OCI-M1 (cell line): ENCODE data around the gene CXCL16.

Experiments used
- DNase-seq: peaks from one replicate; lab custom pipeline; 2025; lab: John Stamatoyannopoulos, UW

The CXCL16 gene

GRCh38 chr17:4750606-4751005, 10.9 kb upstream of the CXCL16 start:
- DNase-seq, result no peak

GRCh38 chr17:4748686-4749085, 9.0 kb upstream of the CXCL16 start:
- no peak for DNase-seq

- peak; percentile 32 for DNase-seq
Observed at GRCh38 chr17:4747847-4748246, 8.1 kb upstream of the CXCL16 start.

GRCh38 chr17:4744999-4745969, 5.6 kb upstream of the CXCL16 start:
- no peak for DNase-seq

GRCh38 chr17:4743898-4744297, 4.2 kb upstream of the CXCL16 start:
- DNase-seq, result no peak

GRCh38 chr17:4743216-4743615, 3.5 kb upstream of the CXCL16 start:
- DNase-seq, result no peak

- no peak for DNase-seq
Observed at GRCh38 chr17:4742629-4743028, 2.9 kb upstream of the CXCL16 start.

GRCh38 chr17:4742133-4742532, 2.4 kb upstream of the CXCL16 start:
- no peak for DNase-seq

GRCh38 chr17:4741544-4741943, 1.8 kb upstream of the CXCL16 start:
- no peak for DNase-seq

GRCh38 chr17:4740584-4740983, 856 bp upstream of the CXCL16 start:
- no peak for DNase-seq

- DNase-seq, result no peak
Observed at GRCh38 chr17:4740025-4740351, 260 bp upstream of the CXCL16 start.

GRCh38 chr17:4738136-4739121, 1.3 kb downstream of the CXCL16 start:
- no peak for DNase-seq

GRCh38 chr17:4735876-4736651, 3.7 kb downstream of the CXCL16 start:
- peak; percentile 54 for DNase-seq

- no peak for DNase-seq
Observed at GRCh38 chr17:4734857-4735475, 4.8 kb downstream of the CXCL16 start.

- peak; percentile 55 for DNase-seq
Observed at GRCh38 chr17:4733073-4733531, 6.6 kb downstream of the CXCL16 start.

GRCh38 chr17:4728124-4728523, 11.6 kb downstream of the CXCL16 start:
- peak; percentile 40 for DNase-seq

- DNase-seq, result peak; percentile 65
Observed at GRCh38 chr17:4725646-4726310, 13.9 kb downstream of the CXCL16 start.

- DNase-seq, result peak; percentile 46
Observed at GRCh38 chr17:4724650-4725049, 15.1 kb downstream of the CXCL16 start.

GRCh38 chr17:4722678-4723240, 17.0 kb downstream of the CXCL16 start:
- DNase-seq, result no peak
